Skeletal muscle tissue (tissue), 4 donors: Measurements from ENCODE around the gene MRM3. TPM values are rescaled to one million over a fixed set of nuclear protein-coding genes. Genes with fewer than 3 reads are reported as not detected.
"Not testable (repeated sequence)": the region's sequence is repeated elsewhere in the genome, so short reads cannot be mapped to it uniquely, and the experiment has no call there.

Experiments
- H3K27ac ChIP-seq: one replicate; pipeline ENCODE4 v1.7.0; 2013; ENCODE audit warnings: mild to moderate bottlenecking, low read depth, low read length, inconsistent platforms
- H3K27me3 ChIP-seq, 3 donors: one replicate each; pipeline ENCODE4 v1.7.0; 2013; ENCODE audit warnings: low read length in 3 of 3; ENCODE audit not compliant: control insufficient read depth in 3 of 3, insufficient read depth in 3 of 3
- H3K36me3 ChIP-seq, 3 donors: one replicate each; pipeline ENCODE4 v1.7.0; 2013; ENCODE audit warnings: low read length in 3 of 3; ENCODE audit not compliant: control insufficient read depth in 3 of 3, insufficient read depth in 3 of 3
- H3K4me1 ChIP-seq, 3 donors: one replicate each; pipeline ENCODE4 v1.7.0; 2013; ENCODE audit warnings: low read length in 3 of 3, mild to moderate bottlenecking in 3 of 3; ENCODE audit not compliant: control insufficient read depth in 3 of 3, insufficient read depth in 3 of 3
- H3K4me3 ChIP-seq, 3 donors: one replicate each; pipeline ENCODE4 v1.7.0; 2013; ENCODE audit warnings: low read length in 3 of 3
- H3K9ac ChIP-seq, 3 donors: one replicate each; pipeline ENCODE4 v1.7.0; 2013; ENCODE audit warnings: low read length in 3 of 3, mild to moderate bottlenecking in 3 of 3, moderate library complexity in 2 of 3, low read depth in 1 of 3
- H3K9me3 ChIP-seq, 3 donors: one replicate each; pipeline ENCODE4 v1.7.0; 2013; ENCODE audit warnings: low read length in 3 of 3; ENCODE audit not compliant: control insufficient read depth in 3 of 3
- total RNA-seq: library from RNA; depleted of rRNA; stranded (reverse); fragments of >200 nt; gene quantifications from one replicate; pipeline ENCODE4 v1.2.3, GENCODE V29; 2014
- donor health status: Osteomylitis.

The MRM3 gene
- total RNA-seq, 1 donor from 2014 or later: 18.8 TPM

GRCh38 chr17:802901-803881, 21.0 kb downstream of the MRM3 start:
- Histone ChIP-seq H3K27me3 (no peaks in the 10 kb centered on the region), H3K9me3 (no peaks in the 10 kb centered on the region), H3K4me1 (peaks cover 23 to 44% (median 25%) of the 10 kb centered on the region in 3 donors), H3K4me3 (no peak overlapping the region), H3K27ac (no peak overlapping the region), H3K36me3 (peaks cover 0 to 6% (median 5%) of the 10 kb centered on the region in 3 donors), H3K9ac (peak overlapping the region in 1 of 3 donors; percentile 45)

- Histone ChIP-seq H3K27ac (no peak overlapping the region), H3K27me3 (no peaks in the 10 kb centered on the region), H3K36me3 (peaks cover 3 to 10% (median 9%) of the 10 kb centered on the region in 3 donors), H3K4me1 (peaks cover 14 to 30% (median 16%) of the 10 kb centered on the region in 3 donors), H3K9me3 (no peaks in the 10 kb centered on the region), H3K4me3 (no peak overlapping the region), H3K9ac (no peak overlapping the region)
Observed at GRCh38 chr17:804541-805435, 22.6 kb downstream of the MRM3 start.

- H3K9me3 ChIP-seq, H3K9ac ChIP-seq, H3K27me3 ChIP-seq, H3K27ac ChIP-seq, H3K4me3 ChIP-seq: not testable (repeated sequence)
- Histone ChIP-seq H3K4me1 (peaks cover 14 to 25% (median 16%) of the 10 kb centered on the region in 3 donors), H3K36me3 (peaks cover 9 to 11% (median 10%) of the 10 kb centered on the region in 3 donors)
Observed at GRCh38 chr17:805886-806285, 23.7 kb downstream of the MRM3 start.

GRCh38 chr17:806346-806745, 24.2 kb downstream of the MRM3 start:
- Histone ChIP-seq H3K36me3 (peaks cover 9 to 11% (median 10%) of the 10 kb centered on the region in 3 donors), H3K4me1 (peaks cover 14 to 21% (median 16%) of the 10 kb centered on the region in 3 donors), H3K4me3 (no peak overlapping the region), H3K9ac (no peak overlapping the region), H3K27me3 (no peaks in the 10 kb centered on the region), H3K27ac (no peak overlapping the region), H3K9me3 (no peaks in the 10 kb centered on the region)

GRCh38 chr17:806781-807522, 24.8 kb downstream of the MRM3 start:
- no peak overlapping the region for H3K27ac ChIP-seq

GRCh38 chr17:807523-808294, 25.6 kb downstream of the MRM3 start:
- no peaks in the 10 kb centered on the region for H3K27me3 ChIP-seq
- no peak overlapping the region for H3K4me3 ChIP-seq
- H3K9ac ChIP-seq: no peak overlapping the region
- H3K9me3 ChIP-seq: no peaks in the 10 kb centered on the region
- peaks cover 4 to 10% (median 5%) of the 10 kb centered on the region in 3 donors for H3K4me1 ChIP-seq
- H3K36me3 ChIP-seq: peaks cover 12 to 15% (median 15%) of the 10 kb centered on the region in 3 donors
- no peak overlapping the region for H3K27ac ChIP-seq

More at GRCh38 chr17:806781-807522, 24.8 kb downstream of the MRM3 start:
- H3K9ac ChIP-seq: no peak overlapping the region
- H3K4me3 ChIP-seq: no peak overlapping the region
- no peaks in the 10 kb centered on the region for H3K27me3 ChIP-seq
- peaks cover 10 to 18% (median 12%) of the 10 kb centered on the region in 3 donors for H3K4me1 ChIP-seq
- H3K36me3 ChIP-seq: peaks cover 9 to 11% (median 10%) of the 10 kb centered on the region in 3 donors
- no peaks in the 10 kb centered on the region for H3K9me3 ChIP-seq

- Histone ChIP-seq H3K36me3 (peaks cover 25 to 28% (median 26%) of the 10 kb centered on the region in 3 donors), H3K9ac (no peak overlapping the region), H3K27ac (no peak overlapping the region), H3K4me1 (peaks cover 0 to 6% (median 3%) of the 10 kb centered on the region in 3 donors), H3K9me3 (no peaks in the 10 kb centered on the region), H3K4me3 (no peak overlapping the region), H3K27me3 (no peaks in the 10 kb centered on the region)
Observed at GRCh38 chr17:811051-811784, 29.1 kb downstream of the MRM3 start.

- Histone ChIP-seq H3K9ac (no peak overlapping the region), H3K36me3 (peaks cover 32 to 33% (median 32%) of the 10 kb centered on the region in 3 donors), H3K4me1 (peaks cover 0 to 6% (median 3%) of the 10 kb centered on the region in 3 donors), H3K27me3 (no peaks in the 10 kb centered on the region), H3K27ac (no peak overlapping the region), H3K9me3 (no peaks in the 10 kb centered on the region), H3K4me3 (no peak overlapping the region)
Observed at GRCh38 chr17:812638-813204, 30.6 kb downstream of the MRM3 start.
